Smooth muscle cell of the brain vasculature (primary cell): ENCODE measurements around the gene CLEC1B.
"Not testable (repeated sequence)": the region's sequence is repeated elsewhere in the genome, so short reads cannot be mapped to it uniquely, and the experiment has no call there.

Experiments
- DNase-seq: peaks from one replicate; pipeline ENCODE4 v3.0.0-alpha.2; 2012; ENCODE audit warnings: low read depth, low spot score

Gene CLEC1B

GRCh38 chr12:9999016-9999415 is at the start of gene CLEC1B:
CLEC1B (minus strand) TSS chr12:9999121; CDS start chr12:9999100, 21 bp downstream.
- no peak for DNase-seq

DNA sequence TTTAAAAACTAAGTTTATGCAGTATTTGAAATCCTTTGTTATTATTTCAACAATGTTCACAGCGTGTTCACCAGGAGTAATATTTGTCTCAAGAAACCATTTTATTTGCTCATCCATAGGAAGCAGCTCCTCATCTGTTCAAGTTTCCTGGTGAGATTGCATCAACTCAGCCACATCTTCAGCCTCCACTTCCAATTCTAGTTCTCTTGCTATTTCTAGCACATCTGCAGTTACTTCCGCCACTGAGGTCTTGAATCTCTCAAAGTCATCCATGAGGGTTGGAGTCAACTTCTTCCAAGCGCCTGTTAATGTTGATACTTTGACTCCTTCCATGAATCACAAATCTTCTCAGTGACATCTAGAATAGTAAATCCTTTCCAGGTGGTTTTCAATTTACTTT is 49.6 kb upstream of the CLEC1B start:
- DNase-seq = no peak

GRCh38 chr12:10042167-10042566 is 43.2 kb upstream of the CLEC1B start:
- no peak for DNase-seq

DNA sequence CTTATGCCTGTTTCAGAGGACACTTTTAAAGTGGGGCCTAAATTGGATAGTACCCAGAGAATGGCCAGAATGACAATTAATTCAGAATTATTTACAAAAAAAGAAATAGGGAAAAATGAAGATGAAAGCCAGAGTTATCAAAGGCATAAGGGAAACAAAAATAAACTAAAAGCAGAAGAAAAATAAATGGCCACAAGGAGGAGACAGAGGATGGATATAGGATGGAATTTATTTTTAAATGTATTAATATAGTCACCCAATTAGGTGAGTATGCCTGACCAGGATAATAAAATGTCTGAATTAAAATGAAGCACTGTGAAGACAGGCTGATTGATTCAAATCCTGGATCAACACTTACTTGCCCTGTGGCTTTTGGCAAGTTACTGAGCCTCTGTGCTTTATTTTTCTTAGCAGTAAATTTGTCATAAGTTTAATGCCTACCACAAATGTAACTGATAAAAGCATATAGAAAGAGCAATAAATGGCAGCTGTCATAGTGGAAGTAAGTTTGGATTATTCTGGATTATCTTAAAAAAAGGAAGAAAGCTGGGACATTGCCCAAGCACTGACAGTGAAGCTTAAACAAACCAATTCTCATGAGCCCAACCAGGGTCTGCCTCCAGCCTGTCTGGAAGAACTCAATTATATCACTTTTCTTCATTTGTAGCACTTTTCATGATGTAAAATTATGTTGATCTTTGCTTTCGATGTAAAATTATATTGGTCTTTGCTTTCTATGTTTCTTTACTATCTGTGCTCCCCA is 35.0 kb upstream of the CLEC1B start:
- DNase-seq = no peak

GRCh38 chr12:10031771-10032175 is 32.9 kb upstream of the CLEC1B start:
- DNase-seq = peak; percentile 12

DNA sequence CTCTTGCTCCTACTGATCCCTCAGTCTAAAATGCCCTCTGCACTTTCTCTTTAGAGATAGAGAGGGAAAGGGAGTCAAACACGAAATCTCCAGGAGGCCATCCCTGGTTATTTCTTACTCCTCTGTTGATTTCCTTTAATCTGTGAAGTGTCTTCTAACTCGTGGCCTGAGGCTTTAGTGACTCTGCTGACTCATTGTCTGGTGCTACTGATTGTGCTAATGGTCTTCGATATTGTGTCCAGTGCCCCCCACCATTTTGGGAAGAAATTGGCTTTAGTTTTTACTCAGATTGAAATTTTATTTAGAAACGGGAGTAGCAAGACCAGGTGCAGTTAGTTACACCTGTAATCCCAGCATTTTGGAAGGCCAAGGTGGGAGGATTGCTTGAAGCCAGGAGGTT is 32.4 kb upstream of the CLEC1B start:
- DNase-seq = no peak

DNA sequence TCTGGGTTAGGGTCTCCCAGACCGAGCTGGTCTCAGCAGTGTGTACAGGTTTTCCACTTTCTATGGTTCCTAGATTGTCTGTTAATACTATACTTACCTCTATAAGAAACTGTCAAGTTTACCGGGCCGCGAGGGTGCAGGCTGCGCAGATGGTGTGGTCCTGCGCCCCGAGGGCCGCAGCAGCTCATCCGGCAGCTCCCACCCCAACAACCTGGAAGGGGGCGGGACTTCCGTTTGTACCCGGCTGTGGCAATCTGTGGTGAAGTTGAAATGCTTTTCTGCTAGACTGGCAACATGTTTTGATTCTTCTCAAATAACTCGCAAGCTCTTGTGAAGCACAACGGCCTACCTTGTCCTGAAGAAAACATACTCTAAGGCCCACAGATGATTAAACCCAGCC is 31.5 kb upstream of the CLEC1B start, which contains the start of gene CLEC9A:
Gene CLEC9A, plus strand, starts transcription at position 237 of the 400 bp plus-strand sequence. CDS start 22,006 bp downstream, outside the sequence.
- no peak for DNase-seq

- DNase-seq = no peak
These were observed 28.8 kb upstream of the CLEC1B start for GRCh38 chr12:10027721-10028120.

- no peak for DNase-seq
These were observed 28.4 kb upstream of the CLEC1B start for GRCh38 chr12:10027311-10027710.

GRCh38 chr12:10026666-10027065 is 27.7 kb upstream of the CLEC1B start:
- DNase-seq = not testable (repeated sequence)

- DNase-seq = no peak
These were observed 26.3 kb upstream of the CLEC1B start for GRCh38 chr12:10025236-10025635.

DNA sequence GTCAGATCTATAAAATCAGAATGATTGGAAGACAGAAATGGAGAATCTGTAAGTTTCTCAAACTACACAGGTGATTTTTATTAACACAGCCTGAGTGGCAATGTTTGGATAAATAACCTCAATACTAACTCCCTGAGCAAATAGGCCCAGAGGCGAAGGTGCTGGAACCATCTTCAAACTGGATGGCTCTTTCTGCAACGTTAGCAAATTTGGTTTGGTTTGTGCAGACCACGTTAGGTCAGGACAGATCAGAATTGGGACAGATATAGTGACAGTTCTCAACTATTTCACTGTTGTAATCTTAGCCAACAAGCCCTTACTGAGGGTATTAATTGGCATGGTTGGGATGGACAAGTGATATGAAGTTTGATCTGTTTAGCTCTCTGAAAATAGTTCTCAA is 22.4 kb upstream of the CLEC1B start:
- no peak for DNase-seq

DNA sequence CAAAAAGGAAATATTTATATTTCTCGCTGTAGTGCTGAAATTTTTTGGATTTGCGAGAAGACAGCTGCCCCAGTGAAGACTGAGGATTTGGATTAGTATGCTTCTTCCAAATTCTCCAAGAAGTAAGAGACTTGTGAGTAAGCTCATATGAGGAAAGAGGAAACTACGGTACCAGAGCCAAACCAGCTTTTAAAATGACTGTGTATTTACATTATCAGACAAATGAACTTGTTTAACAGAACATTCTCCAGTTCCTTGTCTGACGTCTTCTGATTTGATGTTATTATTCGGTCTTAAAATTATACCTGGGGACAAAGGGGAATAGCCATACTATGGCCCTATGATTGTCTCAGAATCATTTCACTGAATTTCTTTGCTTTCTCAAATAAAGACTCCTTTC is 19.5 kb upstream of the CLEC1B start:
- DNase-seq = no peak

- DNase-seq = no peak
These were observed 18.0 kb upstream of the CLEC1B start for GRCh38 chr12:10016881-10017280.

GRCh38 chr12:10015450-10015849 is 16.5 kb upstream of the CLEC1B start:
- DNase-seq = no peak

GRCh38 chr12:10012630-10013330 is 13.9 kb upstream of the CLEC1B start:
- no peak for DNase-seq

- DNase-seq = no peak
These were observed 2.4 kb upstream of the CLEC1B start for GRCh38 chr12:10001171-10001776.

DNA sequence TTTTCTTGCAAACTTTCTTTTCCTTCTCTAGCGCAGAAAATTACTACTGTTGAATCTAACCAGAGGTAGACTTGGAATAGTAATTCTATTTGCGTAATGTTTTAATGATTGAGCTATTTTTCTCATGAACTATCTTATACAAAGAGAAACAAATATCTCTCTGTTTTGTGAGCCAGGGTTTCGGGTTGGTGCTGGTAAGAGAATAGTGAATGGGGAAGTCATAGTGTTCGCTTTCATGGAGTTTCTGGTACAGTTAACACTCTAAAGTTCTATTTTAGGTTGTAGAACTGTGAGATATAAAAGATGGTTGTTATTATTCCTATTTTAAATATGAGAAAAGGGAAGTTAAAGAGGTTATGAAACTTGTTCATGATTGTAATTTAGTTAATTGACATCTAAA is 6.6 kb downstream of the CLEC1B start:
- no peak for DNase-seq

DNA sequence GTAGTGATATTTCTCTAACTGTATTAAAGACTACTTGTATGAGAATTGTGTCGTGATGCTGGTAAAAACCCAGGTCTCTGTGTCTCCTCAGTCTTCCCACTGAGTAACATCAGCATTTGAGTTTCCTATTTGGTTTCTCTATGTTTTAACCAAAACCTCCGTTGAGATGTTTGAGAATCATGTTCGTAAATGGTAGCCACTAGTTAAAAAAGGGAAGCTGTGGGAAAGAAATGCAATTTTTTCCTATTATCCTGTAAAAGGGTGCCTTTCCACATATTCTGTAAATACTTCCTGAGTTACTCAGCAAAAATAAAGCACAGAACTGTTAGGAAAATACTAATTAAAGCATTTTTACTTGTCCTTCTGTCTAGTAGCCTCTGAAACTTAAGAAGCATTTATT is 7.0 kb downstream of the CLEC1B start:
- no peak for DNase-seq

DNA sequence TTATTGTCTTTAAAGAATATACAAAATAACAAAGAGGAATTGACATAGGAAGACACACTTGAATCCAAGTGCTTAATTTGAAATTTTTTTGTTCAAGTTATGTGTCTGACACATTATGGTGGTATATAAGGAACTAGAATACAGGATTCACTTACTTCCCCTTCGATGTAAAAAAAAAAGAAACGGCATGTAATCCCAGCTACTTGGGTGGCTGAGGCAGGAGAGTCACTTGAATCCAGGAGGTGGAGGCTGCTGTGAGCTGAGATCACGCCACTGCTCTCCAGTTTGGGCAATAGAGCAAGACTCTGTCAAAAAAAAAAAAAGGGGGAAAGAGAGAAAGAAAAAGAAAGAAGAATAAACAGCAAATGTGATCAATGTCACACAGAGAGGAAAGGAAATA is 18.8 kb downstream of the CLEC1B start:
- DNase-seq = no peak

- DNase-seq = no peak
These were observed 21.0 kb downstream of the CLEC1B start for GRCh38 chr12:9977916-9978315.

- DNase-seq = not testable (repeated sequence)
These were observed 22.3 kb downstream of the CLEC1B start for GRCh38 chr12:9976626-9977025.

- DNase-seq = no peak
These were observed 23.3 kb downstream of the CLEC1B start for GRCh38 chr12:9975614-9976013.
